Measurements from ENCODE around the gene PSMD7. TPM values are rescaled to one million over a fixed set of nuclear protein-coding genes. Genes with fewer than 3 reads are reported as not detected.

The PSMD7 gene
- total RNA-seq, 1 experiment from 2014 or later = 135 TPM

DNA sequence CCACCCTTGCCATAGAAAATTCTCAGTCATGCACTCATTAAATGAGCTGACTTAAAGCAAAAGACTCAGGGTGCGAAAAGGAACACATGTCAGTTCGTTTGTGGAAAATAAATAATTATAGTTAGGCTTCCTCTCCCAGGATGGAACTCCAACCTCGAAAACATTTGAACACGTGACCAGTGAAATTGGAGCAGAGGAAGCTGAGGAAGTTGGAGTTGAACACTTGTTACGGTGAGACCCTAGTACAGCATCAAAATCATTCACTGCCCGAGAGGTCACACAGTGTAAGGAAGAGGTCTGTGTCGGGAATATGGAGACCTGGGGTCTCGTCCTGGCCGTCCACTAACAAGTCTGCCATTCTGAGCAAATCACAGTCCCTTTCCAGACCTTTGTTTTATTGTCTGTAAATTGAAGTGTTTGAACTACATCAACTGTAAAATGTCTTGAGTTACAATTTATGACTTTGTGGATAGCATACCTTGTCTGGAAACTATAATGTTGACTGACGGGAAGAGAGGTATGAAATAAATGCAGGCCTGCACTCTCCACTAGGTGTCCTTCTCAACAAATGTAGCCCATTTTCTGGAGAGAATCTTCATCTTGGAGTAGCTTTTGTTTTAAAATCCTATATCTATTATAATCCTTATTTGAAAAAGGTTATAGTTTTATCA lies 7.7 kb downstream of the PSMD7 start (continued):
- TF ChIP-seq, protein P1, sequence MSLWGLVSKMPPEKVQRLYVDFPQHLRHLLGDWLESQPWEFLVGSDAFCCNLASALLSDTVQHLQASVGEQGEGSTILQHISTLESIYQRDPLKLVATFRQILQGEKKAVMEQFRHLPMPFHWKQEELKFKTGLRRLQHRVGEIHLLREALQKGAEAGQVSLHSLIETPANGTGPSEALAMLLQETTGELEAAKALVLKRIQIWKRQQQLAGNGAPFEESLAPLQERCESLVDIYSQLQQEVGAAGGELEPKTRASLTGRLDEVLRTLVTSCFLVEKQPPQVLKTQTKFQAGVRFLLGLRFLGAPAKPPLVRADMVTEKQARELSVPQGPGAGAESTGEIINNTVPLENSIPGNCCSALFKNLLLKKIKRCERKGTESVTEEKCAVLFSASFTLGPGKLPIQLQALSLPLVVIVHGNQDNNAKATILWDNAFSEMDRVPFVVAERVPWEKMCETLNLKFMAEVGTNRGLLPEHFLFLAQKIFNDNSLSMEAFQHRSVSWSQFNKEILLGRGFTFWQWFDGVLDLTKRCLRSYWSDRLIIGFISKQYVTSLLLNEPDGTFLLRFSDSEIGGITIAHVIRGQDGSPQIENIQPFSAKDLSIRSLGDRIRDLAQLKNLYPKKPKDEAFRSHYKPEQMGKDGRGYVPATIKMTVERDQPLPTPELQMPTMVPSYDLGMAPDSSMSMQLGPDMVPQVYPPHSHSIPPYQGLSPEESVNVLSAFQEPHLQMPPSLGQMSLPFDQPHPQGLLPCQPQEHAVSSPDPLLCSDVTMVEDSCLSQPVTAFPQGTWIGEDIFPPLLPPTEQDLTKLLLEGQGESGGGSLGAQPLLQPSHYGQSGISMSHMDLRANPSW (CRISPR knock-in tag; conservative IDR thresholded peaks at IDR 0.05; ENCODE audit: low read depth) = no peak
- TF ChIP-seq CBFB (CRISPR knock-in tag; IDR thresholded peaks at IDR 0.05; ENCODE audit: low read depth) (no peak), ETV6 (CRISPR knock-in tag; IDR thresholded peaks at IDR 0.05) (no peak), E2F4 (CRISPR knock-in tag; IDR thresholded peaks at IDR 0.05; ENCODE audit: borderline replicate concordance, low read depth) (no peak)

- Mint-ChIP-seq H3K4me3 (no peak overlapping the region), H3K27ac (no peak overlapping the region), H3K27me3 (ENCODE audit: low read depth) (no peaks in the 10 kb centered on the region), H3K4me1 (no peaks in the 10 kb centered on the region), H3K9me3 (no peaks in the 10 kb centered on the region), H3K36me3 (peaks cover 67% of the 10 kb centered on the region)
- ATAC-seq = no peak
- POLR2A ChIA-PET = interaction anchor here (0.5 to 0.6 kb wide), 3 partner anchors 42 to 386 kb away, joined by 3 to 8 read pairs (median 5); no protein-coding TSS in a partner anchor
- DNase-seq (ENCODE audit: low spot score) = no peak
- CTCF ChIA-PET = interaction anchor here (0.6 to 1.6 kb wide), 8 partner anchors 13 to 286 kb away, joined by 3 to 4 read pairs (median 3); no protein-coding TSS in a partner anchor
- TF ChIP-seq FOXP1 (CRISPR knock-in tag; IDR thresholded peaks at IDR 0.05; ENCODE audit: borderline replicate concordance) (no peak), SOX15 (CRISPR knock-in tag; IDR thresholded peaks at IDR 0.05) (no peak), ETV6 (CRISPR knock-in tag; IDR thresholded peaks at IDR 0.05) (no peak), CTCF (IDR thresholded peaks at IDR 0.05) (no peak), ZNF532 (CRISPR knock-in tag; IDR thresholded peaks at IDR 0.05; ENCODE audit: borderline replicate concordance) (no peak), TP53 (CRISPR knock-in tag; IDR thresholded peaks at IDR 0.05) (no peak), ZNF396 (CRISPR knock-in tag; IDR thresholded peaks at IDR 0.05; ENCODE audit: borderline replicate concordance) (no peak), CREB1 (CRISPR knock-in tag; IDR thresholded peaks at IDR 0.05) (no peak), IRF1 (CRISPR knock-in tag; IDR thresholded peaks at IDR 0.05) (no peak), TEAD1 (CRISPR knock-in tag; IDR thresholded peaks at IDR 0.05) (no peak), NR3C1 (CRISPR knock-in tag; conservative IDR thresholded peaks at IDR 0.05; ENCODE audit: low read depth) (no peak), NFE2L1 (CRISPR knock-in tag; IDR thresholded peaks at IDR 0.05) (no peak), IRF2 (CRISPR knock-in tag; IDR thresholded peaks at IDR 0.05; ENCODE audit: borderline replicate concordance, low read depth) (no peak)
- TF ChIP-seq, protein P2, sequence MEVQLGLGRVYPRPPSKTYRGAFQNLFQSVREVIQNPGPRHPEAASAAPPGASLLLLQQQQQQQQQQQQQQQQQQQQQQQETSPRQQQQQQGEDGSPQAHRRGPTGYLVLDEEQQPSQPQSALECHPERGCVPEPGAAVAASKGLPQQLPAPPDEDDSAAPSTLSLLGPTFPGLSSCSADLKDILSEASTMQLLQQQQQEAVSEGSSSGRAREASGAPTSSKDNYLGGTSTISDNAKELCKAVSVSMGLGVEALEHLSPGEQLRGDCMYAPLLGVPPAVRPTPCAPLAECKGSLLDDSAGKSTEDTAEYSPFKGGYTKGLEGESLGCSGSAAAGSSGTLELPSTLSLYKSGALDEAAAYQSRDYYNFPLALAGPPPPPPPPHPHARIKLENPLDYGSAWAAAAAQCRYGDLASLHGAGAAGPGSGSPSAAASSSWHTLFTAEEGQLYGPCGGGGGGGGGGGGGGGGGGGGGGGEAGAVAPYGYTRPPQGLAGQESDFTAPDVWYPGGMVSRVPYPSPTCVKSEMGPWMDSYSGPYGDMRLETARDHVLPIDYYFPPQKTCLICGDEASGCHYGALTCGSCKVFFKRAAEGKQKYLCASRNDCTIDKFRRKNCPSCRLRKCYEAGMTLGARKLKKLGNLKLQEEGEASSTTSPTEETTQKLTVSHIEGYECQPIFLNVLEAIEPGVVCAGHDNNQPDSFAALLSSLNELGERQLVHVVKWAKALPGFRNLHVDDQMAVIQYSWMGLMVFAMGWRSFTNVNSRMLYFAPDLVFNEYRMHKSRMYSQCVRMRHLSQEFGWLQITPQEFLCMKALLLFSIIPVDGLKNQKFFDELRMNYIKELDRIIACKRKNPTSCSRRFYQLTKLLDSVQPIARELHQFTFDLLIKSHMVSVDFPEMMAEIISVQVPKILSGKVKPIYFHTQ (CRISPR knock-in tag; IDR thresholded peaks at IDR 0.05) = no peak
- TF ChIP-seq, protein P3, sequence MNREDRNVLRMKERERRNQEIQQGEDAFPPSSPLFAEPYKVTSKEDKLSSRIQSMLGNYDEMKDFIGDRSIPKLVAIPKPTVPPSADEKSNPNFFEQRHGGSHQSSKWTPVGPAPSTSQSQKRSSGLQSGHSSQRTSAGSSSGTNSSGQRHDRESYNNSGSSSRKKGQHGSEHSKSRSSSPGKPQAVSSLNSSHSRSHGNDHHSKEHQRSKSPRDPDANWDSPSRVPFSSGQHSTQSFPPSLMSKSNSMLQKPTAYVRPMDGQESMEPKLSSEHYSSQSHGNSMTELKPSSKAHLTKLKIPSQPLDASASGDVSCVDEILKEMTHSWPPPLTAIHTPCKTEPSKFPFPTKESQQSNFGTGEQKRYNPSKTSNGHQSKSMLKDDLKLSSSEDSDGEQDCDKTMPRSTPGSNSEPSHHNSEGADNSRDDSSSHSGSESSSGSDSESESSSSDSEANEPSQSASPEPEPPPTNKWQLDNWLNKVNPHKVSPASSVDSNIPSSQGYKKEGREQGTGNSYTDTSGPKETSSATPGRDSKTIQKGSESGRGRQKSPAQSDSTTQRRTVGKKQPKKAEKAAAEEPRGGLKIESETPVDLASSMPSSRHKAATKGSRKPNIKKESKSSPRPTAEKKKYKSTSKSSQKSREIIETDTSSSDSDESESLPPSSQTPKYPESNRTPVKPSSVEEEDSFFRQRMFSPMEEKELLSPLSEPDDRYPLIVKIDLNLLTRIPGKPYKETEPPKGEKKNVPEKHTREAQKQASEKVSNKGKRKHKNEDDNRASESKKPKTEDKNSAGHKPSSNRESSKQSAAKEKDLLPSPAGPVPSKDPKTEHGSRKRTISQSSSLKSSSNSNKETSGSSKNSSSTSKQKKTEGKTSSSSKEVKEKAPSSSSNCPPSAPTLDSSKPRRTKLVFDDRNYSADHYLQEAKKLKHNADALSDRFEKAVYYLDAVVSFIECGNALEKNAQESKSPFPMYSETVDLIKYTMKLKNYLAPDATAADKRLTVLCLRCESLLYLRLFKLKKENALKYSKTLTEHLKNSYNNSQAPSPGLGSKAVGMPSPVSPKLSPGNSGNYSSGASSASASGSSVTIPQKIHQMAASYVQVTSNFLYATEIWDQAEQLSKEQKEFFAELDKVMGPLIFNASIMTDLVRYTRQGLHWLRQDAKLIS (CRISPR knock-in tag; IDR thresholded peaks at IDR 0.05; ENCODE audit: borderline replicate concordance) = no peak
Measured at GRCh38 chr16:74304835-74305176, 8.2 kb downstream of the PSMD7 start.

All from WTC11 (cell line).